Neural progenitor cell (in vitro differentiated cells): ENCODE data around the gene IL18R1. TPM values are rescaled to one million over a fixed set of nuclear protein-coding genes. Genes with fewer than 3 reads are reported as not detected.

Source experiments
- DNase-seq: peaks from one replicate; pipeline ENCODE4 v3.0.0-alpha.2; 2016; ENCODE audit warnings: low spot score
- H2AFZ ChIP-seq: fragments of 200-600 bp; sonication (generic); replicated peaks from 2 replicates; pipeline ENCODE4 v1.6.1; 2016; ENCODE audit warnings: antibody characterized with exemption
- H3F3A ChIP-seq: fragments of 200-600 bp; sonication (generic); 2 replicates; pipeline ENCODE4 v1.6.1; 2016; ENCODE audit warnings: antibody characterized with exemption, low read depth
- H3K27ac ChIP-seq: fragments of 200-600 bp; sonication (generic); 2 replicates; pipeline ENCODE4 v1.5.1; 2016; ENCODE audit warnings: mild to moderate bottlenecking
- H3K27me3 ChIP-seq: fragments of 200-600 bp; sonication (generic); 2 replicates; pipeline ENCODE4 v1.6.1; 2016; ENCODE audit warnings: mild to moderate bottlenecking, moderate library complexity
- H3K36me3 ChIP-seq: fragments of 200-600 bp; sonication (generic); 2 replicates; pipeline ENCODE4 v1.5.1; 2016
- H3K4me1 ChIP-seq: fragments of 200-600 bp; sonication (generic); 2 replicates; pipeline ENCODE4 v1.6.1; 2016; ENCODE audit warnings: mixed run types
- H3K4me2 ChIP-seq: fragments of 200-600 bp; sonication (generic); 2 replicates; pipeline ENCODE4 v1.6.1; 2016
- H3K4me3 ChIP-seq: fragments of 200-600 bp; sonication (generic); 2 replicates; pipeline ENCODE4 v1.5.1; 2016
- H3K79me2 ChIP-seq: fragments of 200-600 bp; sonication (generic); 2 replicates; pipeline ENCODE4 v1.6.1; 2016; ENCODE audit warnings: low read depth
- H3K9ac ChIP-seq: fragments of 200-600 bp; sonication (generic); 2 replicates; pipeline ENCODE4 v1.6.1; 2016
- H3K9me3 ChIP-seq: fragments of 200-600 bp; sonication (generic); 2 replicates; pipeline ENCODE4 v1.5.1; 2016; ENCODE audit warnings: low read depth
- H4K20me1 ChIP-seq: fragments of 200-600 bp; sonication (generic); 2 replicates; pipeline ENCODE4 v1.6.1; 2016; ENCODE audit warnings: low read depth
- H3K27ac Mint-ChIP-seq: 3 replicates; pipeline ENCODE4 v1.8.0; 2021; ENCODE audit warnings: mixed read lengths
- H3K27me3 Mint-ChIP-seq: 2 replicates; pipeline ENCODE4 v1.8.0; 2022; ENCODE audit warnings: low read depth, mild to moderate bottlenecking, inconsistent platforms, moderate library complexity, mixed read lengths; ENCODE audit not compliant: insufficient read depth
- H3K36me3 Mint-ChIP-seq: 3 replicates; pipeline ENCODE4 v1.8.0; 2021; ENCODE audit warnings: mixed read lengths
- H3K4me1 Mint-ChIP-seq: 3 replicates; pipeline ENCODE4 v1.8.0; 2021; ENCODE audit warnings: mixed read lengths
- H3K4me3 Mint-ChIP-seq: 3 replicates; pipeline ENCODE4 v1.8.0; 2021; ENCODE audit warnings: mild to moderate bottlenecking, moderate library complexity, mixed read lengths
- H3K9me3 Mint-ChIP-seq: 3 replicates; pipeline ENCODE4 v1.8.0; 2020; ENCODE audit warnings: mixed read lengths
- CTCF ChIP-seq: fragments of 200-600 bp; sonication (generic); IDR thresholded peaks from 2 replicates; pipeline ENCODE4 v1.5.1; 2017; ENCODE audit warnings: antibody characterized with exemption, mild to moderate bottlenecking
- EZH2 ChIP-seq: fragments of 200-600 bp; sonication (generic); IDR thresholded peaks from 2 replicates; pipeline ENCODE4 v1.6.1; 2017; ENCODE audit warnings: antibody characterized with exemption, mild to moderate bottlenecking, moderate library complexity
- EZH2phosphoT487 ChIP-seq: fragments of 200-600 bp; sonication (generic); IDR thresholded peaks from 2 replicates; pipeline ENCODE4 v1.6.1; 2017; ENCODE audit warnings: antibody characterized with exemption
- total RNA-seq: library from RNA; depleted of rRNA; stranded (reverse); fragments of >200 nt; gene quantifications from 2 replicates; pipeline ENCODE4 v1.2.3, GENCODE V29; 2015; ENCODE audit warnings: low replicate concordance

IL18R1 gene
- total RNA-seq, 1 donor from 2014 or later: 0.07 TPM

GRCh38 chr2:102418421-102418961 lies 62.9 kb downstream of the IL18R1 start:
- H3K27ac ChIP-seq: no peak overlapping the region
- no peaks in the 10 kb centered on the region for H3K79me2 ChIP-seq
- H3K4me1 ChIP-seq: no peaks in the 10 kb centered on the region
- Mint-ChIP-seq H3K4me3 (no peak overlapping the region), H3K9me3 (no peaks in the 10 kb centered on the region), H3K27me3 (peaks cover 5% of the 10 kb centered on the region), H3K4me1 (no peaks in the 10 kb centered on the region), H3K27ac (no peak overlapping the region), H3K36me3 (no peaks in the 10 kb centered on the region)
- H3K9ac ChIP-seq: no peak overlapping the region
- H3K27me3 ChIP-seq: no peaks in the 10 kb centered on the region
- H2AFZ ChIP-seq: no peak overlapping the region
- H3K4me3 ChIP-seq: no peak overlapping the region
- H4K20me1 ChIP-seq: no peaks in the 10 kb centered on the region
- H3K36me3 ChIP-seq: no peaks in the 10 kb centered on the region
- DNase-seq: no peak
- TF ChIP-seq EZH2 (no peak), EZH2phosphoT487 (no peak), CTCF (no peak)
- no peaks in the 10 kb centered on the region for H3F3A ChIP-seq
- no peak overlapping the region for H3K4me2 ChIP-seq
- no peaks in the 10 kb centered on the region for H3K9me3 ChIP-seq

- no peaks in the 10 kb centered on the region for H3K36me3 ChIP-seq
- H3K4me1 ChIP-seq: no peaks in the 10 kb centered on the region
- no peaks in the 10 kb centered on the region for H3K4me1 Mint-ChIP-seq
- H4K20me1 ChIP-seq: no peaks in the 10 kb centered on the region
- no peaks in the 10 kb centered on the region for H3K9me3 ChIP-seq
- no peak for DNase-seq
- no peak overlapping the region for H3K4me3 ChIP-seq
- H3F3A ChIP-seq: no peaks in the 10 kb centered on the region
- H3K27me3 ChIP-seq: no peaks in the 10 kb centered on the region
- H3K27ac Mint-ChIP-seq: no peak overlapping the region
- no peak overlapping the region for H3K9ac ChIP-seq
- no peak for TF ChIP-seq EZH2
- TF ChIP-seq CTCF: no peak
- no peak for TF ChIP-seq EZH2phosphoT487
- H3K27ac ChIP-seq: no peak overlapping the region
- H3K4me3 Mint-ChIP-seq: no peak overlapping the region
- H3K9me3 Mint-ChIP-seq: no peaks in the 10 kb centered on the region
- peaks cover 5% of the 10 kb centered on the region for H3K27me3 Mint-ChIP-seq
- H3K79me2 ChIP-seq: no peaks in the 10 kb centered on the region
- H3K4me2 ChIP-seq: no peak overlapping the region
- H2AFZ ChIP-seq: no peak overlapping the region
- H3K36me3 Mint-ChIP-seq: no peaks in the 10 kb centered on the region
These were observed 64.7 kb downstream of the IL18R1 start for GRCh38 chr2:102420290-102420689.

- no peak overlapping the region for H3K4me3 ChIP-seq
- no peak overlapping the region for H3K9ac ChIP-seq
- H3K36me3 Mint-ChIP-seq: no peaks in the 10 kb centered on the region
- H3K27me3 Mint-ChIP-seq: peaks cover 5% of the 10 kb centered on the region
- no peak overlapping the region for H2AFZ ChIP-seq
- no peaks in the 10 kb centered on the region for H3K36me3 ChIP-seq
- no peaks in the 10 kb centered on the region for H3K9me3 Mint-ChIP-seq
- H3K4me3 Mint-ChIP-seq: no peak overlapping the region
- no peaks in the 10 kb centered on the region for H3K9me3 ChIP-seq
- H3K27ac Mint-ChIP-seq: no peak overlapping the region
- no peak for DNase-seq
- TF ChIP-seq CTCF: no peak
- no peak for TF ChIP-seq EZH2
- no peaks in the 10 kb centered on the region for H3K27me3 ChIP-seq
- no peaks in the 10 kb centered on the region for H3K4me1 ChIP-seq
- no peaks in the 10 kb centered on the region for H4K20me1 ChIP-seq
- no peak overlapping the region for H3K4me2 ChIP-seq
- no peak overlapping the region for H3K27ac ChIP-seq
- H3F3A ChIP-seq: no peaks in the 10 kb centered on the region
- H3K4me1 Mint-ChIP-seq: no peaks in the 10 kb centered on the region
- H3K79me2 ChIP-seq: no peaks in the 10 kb centered on the region
These were observed 66.5 kb downstream of the IL18R1 start for GRCh38 chr2:102421890-102422759.
